Mesendoderm (in vitro differentiated cells): ENCODE data around the gene NNAT.

Source experiments
- DNase-seq: peaks from one replicate; pipeline ENCODE4 v3.0.0; 2013
- H2AK5ac ChIP-seq: 2 replicates; pipeline ENCODE4 v1.6.1; 2013; ENCODE audit warnings: low read length, inconsistent platforms
- H2BK120ac ChIP-seq: 2 replicates; pipeline ENCODE4 v1.6.1; 2013; ENCODE audit warnings: low read depth, mild to moderate bottlenecking, low read length, moderate library complexity, mixed read lengths
- H2BK15ac ChIP-seq: replicated peaks from 2 replicates; pipeline ENCODE4 v1.6.1; 2013; ENCODE audit warnings: low read depth, mild to moderate bottlenecking, moderate library complexity
- H2BK5ac ChIP-seq: 2 replicates; pipeline ENCODE4 v1.6.1; 2013; ENCODE audit warnings: low read length, inconsistent platforms
- H3K18ac ChIP-seq: 2 replicates; pipeline ENCODE4 v1.6.1; 2013; ENCODE audit warnings: mild to moderate bottlenecking, low read length, mixed read lengths
- H3K23ac ChIP-seq: one replicate; pipeline ENCODE4 v1.6.1; 2013; ENCODE audit warnings: low read length
- H3K27ac ChIP-seq: 2 replicates; pipeline ENCODE4 v1.5.1; 2013; ENCODE audit warnings: low read depth, mild to moderate bottlenecking, inconsistent platforms, low read length, moderate library complexity
- H3K27me3 ChIP-seq: 2 replicates; pipeline ENCODE4 v1.6.1; 2013; ENCODE audit warnings: low read length, control low read depth, mild to moderate bottlenecking, inconsistent platforms; ENCODE audit not compliant: insufficient read depth, poor library complexity
- H3K36me3 ChIP-seq: 2 replicates; pipeline ENCODE4 v1.6.1; 2013; ENCODE audit warnings: low read length, inconsistent platforms; ENCODE audit not compliant: control insufficient read depth, insufficient read depth
- H3K4ac ChIP-seq: one replicate; pipeline ENCODE4 v1.6.1; 2013; ENCODE audit warnings: low read depth, mild to moderate bottlenecking, low read length, moderate library complexity
- H3K4me1 ChIP-seq: 2 replicates; pipeline ENCODE4 v1.6.1; 2013; ENCODE audit warnings: low read depth, low read length, inconsistent platforms; ENCODE audit not compliant: control insufficient read depth
- H3K4me2 ChIP-seq: 2 replicates; pipeline ENCODE4 v1.6.1; 2013; ENCODE audit warnings: low read length
- H3K4me3 ChIP-seq: 2 replicates; pipeline ENCODE4 v1.5.1; 2013; ENCODE audit warnings: mild to moderate bottlenecking, low read length
- H3K56ac ChIP-seq: one replicate; pipeline ENCODE4 v1.6.1; 2013; ENCODE audit warnings: low read length
- H3K79me1 ChIP-seq: 2 replicates; pipeline ENCODE4 v1.6.1; 2013; ENCODE audit warnings: low read length, inconsistent platforms
- H3K79me2 ChIP-seq: 2 replicates; pipeline ENCODE4 v1.6.1; 2013; ENCODE audit warnings: mild to moderate bottlenecking, low read length; ENCODE audit not compliant: control insufficient read depth, insufficient read depth
- H3K9ac ChIP-seq: 2 replicates; pipeline ENCODE4 v1.6.1; 2013; ENCODE audit warnings: low read length, inconsistent platforms
- H4K5ac ChIP-seq: one replicate; pipeline ENCODE4 v1.6.1; 2013; ENCODE audit warnings: low read length
- H4K8ac ChIP-seq: one replicate; pipeline ENCODE4 v1.6.1; 2013; ENCODE audit warnings: low read depth, mild to moderate bottlenecking, control low read depth, low read length, moderate library complexity
- WGBS: extraction: QIAGEN DNeasy Blood & Tissue Kit; methylation state at CpG from one replicate; pipeline ENCODE4 v1.1.7; 2013; ENCODE audit warnings: low lambda C conversion rate, missing lambda C conversion rate; ENCODE audit not compliant: insufficient coverage; ENCODE audit errors: extremely low coverage; 5-methylcytosine and 5-hydroxymethylcytosine counted together

The NNAT gene

DNA sequence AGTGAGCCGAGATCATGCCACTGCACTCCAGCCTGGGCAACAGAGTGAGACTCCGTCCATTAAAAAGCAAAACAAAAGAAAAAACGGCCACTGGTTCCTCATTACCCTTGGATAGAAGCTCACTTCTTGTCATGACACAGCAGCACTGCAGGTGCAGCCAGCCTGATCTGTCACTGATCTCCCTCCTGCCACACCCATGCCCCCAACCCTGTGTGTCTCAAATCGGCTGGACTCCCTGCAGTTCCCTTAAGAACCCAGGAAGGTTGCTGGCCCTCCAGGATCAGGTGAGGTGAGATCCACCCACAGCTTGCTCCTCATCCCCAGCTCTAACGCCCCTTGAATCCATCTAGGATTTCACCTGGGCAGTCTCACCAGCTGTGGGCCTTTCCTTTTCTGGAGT, 26.3 kb upstream of the NNAT start:
- no peak for DNase-seq
- Histone ChIP-seq H4K8ac (no peak overlapping the region), H3K27me3 (no peaks in the 10 kb centered on the region), H2BK15ac (no peak overlapping the region), H3K23ac (no peak overlapping the region), H3K4ac (no peak overlapping the region), H3K27ac (no peak overlapping the region), H3K56ac (no peak overlapping the region), H3K4me1 (no peaks in the 10 kb centered on the region), H2BK5ac (no peak overlapping the region), H3K18ac (no peak overlapping the region), H4K5ac (no peak overlapping the region), H2BK120ac (no peak overlapping the region), H3K79me2 (no peaks in the 10 kb centered on the region), H3K4me3 (no peak overlapping the region), H3K9ac (no peak overlapping the region), H2AK5ac (no peak overlapping the region), H3K79me1 (no peaks in the 10 kb centered on the region), H3K4me2 (no peak overlapping the region), H3K36me3 (no peaks in the 10 kb centered on the region)
- WGBS = no CpG with 5 or more reads among the region's 5 CpGs

DNA sequence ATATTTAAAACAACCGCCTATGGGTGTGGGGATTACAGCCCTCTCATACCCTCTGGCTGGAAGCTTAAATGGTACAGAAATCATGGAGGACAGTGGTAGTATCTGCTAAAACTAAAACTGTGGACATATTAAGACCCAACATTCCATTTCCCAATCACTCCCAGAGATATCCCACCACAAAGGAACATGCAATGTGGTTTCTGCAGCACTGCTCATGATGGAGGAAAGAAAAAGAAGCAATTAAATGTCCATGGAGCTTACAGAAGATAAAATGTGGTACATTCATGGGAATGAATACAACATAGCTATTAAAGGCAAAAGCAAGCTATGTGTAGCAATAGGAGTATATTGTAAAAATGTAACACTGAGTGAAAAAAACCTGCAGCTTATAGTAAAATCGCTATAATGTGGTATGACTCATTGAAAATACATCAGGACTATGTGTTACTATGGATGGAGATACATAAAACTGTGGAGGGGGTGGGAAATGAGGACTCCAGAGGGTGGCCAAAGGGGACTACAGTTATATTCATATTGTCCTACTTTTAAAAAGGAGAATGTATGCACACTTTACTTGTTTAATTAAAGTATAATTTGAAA, 22.9 kb upstream of the NNAT start:
- Histone ChIP-seq H3K27ac (no peak overlapping the region), H2BK5ac (no peak overlapping the region), H2BK15ac (no peak overlapping the region), H3K4me2 (no peak overlapping the region), H3K79me1 (no peaks in the 10 kb centered on the region), H3K4ac (no peak overlapping the region), H3K18ac (no peak overlapping the region), H3K4me1 (no peaks in the 10 kb centered on the region), H2AK5ac (no peak overlapping the region), H4K8ac (no peak overlapping the region), H2BK120ac (no peak overlapping the region), H3K9ac (no peak overlapping the region), H3K79me2 (no peaks in the 10 kb centered on the region), H4K5ac (no peak overlapping the region), H3K36me3 (no peaks in the 10 kb centered on the region), H3K56ac (no peak overlapping the region), H3K23ac (no peak overlapping the region), H3K4me3 (no peak overlapping the region), H3K27me3 (no peaks in the 10 kb centered on the region)
- WGBS = no CpG with 5 or more reads among the region's 2 CpGs
- DNase-seq = no peak

DNA sequence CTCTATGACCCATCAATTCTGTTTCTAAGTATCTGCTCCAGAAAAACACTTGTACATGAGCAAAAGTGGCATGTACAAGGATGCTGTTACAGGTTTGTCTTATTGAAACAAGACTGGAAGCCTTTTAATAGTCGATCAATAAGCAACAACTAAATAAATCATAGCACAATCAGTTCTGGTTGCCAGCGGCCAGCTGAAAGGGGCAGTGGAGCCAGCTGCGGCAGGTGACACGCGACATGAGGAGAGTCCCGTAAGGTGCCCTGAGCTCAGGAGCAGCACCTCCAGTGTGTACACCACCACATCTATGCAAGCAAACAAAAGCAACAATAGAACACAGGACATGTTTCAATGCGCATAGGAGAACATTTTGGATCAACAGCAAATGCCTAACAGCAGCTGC, 20.7 kb upstream of the NNAT start:
- Histone ChIP-seq H3K23ac (no peak overlapping the region), H3K56ac (no peak overlapping the region), H3K27me3 (no peaks in the 10 kb centered on the region), H3K79me2 (no peaks in the 10 kb centered on the region), H3K18ac (no peak overlapping the region), H4K5ac (no peak overlapping the region), H3K4me1 (no peaks in the 10 kb centered on the region), H2BK15ac (no peak overlapping the region), H3K27ac (no peak overlapping the region), H4K8ac (no peak overlapping the region), H2BK5ac (no peak overlapping the region), H3K4me3 (no peak overlapping the region), H3K79me1 (no peaks in the 10 kb centered on the region), H2BK120ac (no peak overlapping the region), H3K4ac (no peak overlapping the region), H2AK5ac (no peak overlapping the region), H3K36me3 (no peaks in the 10 kb centered on the region), H3K4me2 (no peak overlapping the region), H3K9ac (no peak overlapping the region)
- WGBS = no CpG with 5 or more reads among the region's 7 CpGs
- DNase-seq = no peak

DNA sequence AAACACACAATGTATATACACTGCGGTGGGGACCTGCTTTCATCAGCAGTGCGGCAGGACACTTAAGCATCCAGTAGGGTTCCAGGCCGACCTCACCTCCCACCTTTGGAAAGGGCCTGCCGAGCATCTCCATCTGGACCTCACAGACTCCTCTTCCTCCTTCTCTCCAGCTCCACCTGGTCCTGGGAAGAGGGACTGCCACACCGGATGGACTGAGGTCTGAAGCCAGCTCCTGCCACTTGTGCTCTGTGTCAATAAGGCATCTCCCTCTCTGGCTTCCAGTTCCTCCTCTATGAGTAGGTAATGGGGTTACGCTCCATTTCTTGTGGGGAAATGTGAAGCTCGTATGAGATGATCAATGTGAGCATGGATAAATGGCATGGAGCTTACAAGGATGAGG, 19.1 kb upstream of the NNAT start:
- H3K18ac ChIP-seq = no peak overlapping the region
- H3K27ac ChIP-seq = no peak overlapping the region
- no CpG with 5 or more reads among the region's 7 CpGs for WGBS
- no peak overlapping the region for H3K56ac ChIP-seq
- H3K4ac ChIP-seq = no peak overlapping the region
- H3K79me2 ChIP-seq = no peaks in the 10 kb centered on the region
- no peak overlapping the region for H3K4me2 ChIP-seq
- H2BK120ac ChIP-seq = no peak overlapping the region
- H2BK5ac ChIP-seq = no peak overlapping the region
- H3K79me1 ChIP-seq = no peaks in the 10 kb centered on the region
- H4K5ac ChIP-seq = no peak overlapping the region
- no peaks in the 10 kb centered on the region for H3K27me3 ChIP-seq
- no peaks in the 10 kb centered on the region for H3K36me3 ChIP-seq
- no peak overlapping the region for H2BK15ac ChIP-seq
- H3K9ac ChIP-seq = no peak overlapping the region
- no peak overlapping the region for H3K4me3 ChIP-seq
- no peak overlapping the region for H4K8ac ChIP-seq
- H3K4me1 ChIP-seq = peaks cover 5% of the 10 kb centered on the region
- H2AK5ac ChIP-seq = no peak overlapping the region
- no peak overlapping the region for H3K23ac ChIP-seq
- peak; percentile 84 for DNase-seq

DNA sequence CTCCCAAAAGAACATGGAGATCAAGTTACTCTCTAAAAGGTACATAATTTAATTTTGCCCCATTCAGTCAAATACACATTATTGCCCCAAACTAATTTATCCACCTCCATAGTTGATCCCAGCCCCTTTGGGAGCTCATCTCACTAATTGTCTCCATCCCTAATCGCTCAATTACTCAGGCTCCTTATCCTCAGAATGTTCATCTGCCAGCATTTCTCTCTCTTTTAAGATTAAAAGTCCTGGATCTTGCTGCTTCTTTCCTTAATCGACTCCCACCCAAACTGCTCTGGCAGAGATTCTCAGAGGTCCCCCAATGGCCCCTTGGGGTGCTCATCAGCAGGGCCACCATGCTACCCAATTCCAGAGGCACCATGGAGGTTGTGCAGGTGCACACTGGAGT, 18.4 kb upstream of the NNAT start:
- H2BK5ac ChIP-seq = no peak overlapping the region
- no peak overlapping the region for H3K9ac ChIP-seq
- H3K4me2 ChIP-seq = no peak overlapping the region
- H3K18ac ChIP-seq = no peak overlapping the region
- H4K5ac ChIP-seq = no peak overlapping the region
- H4K8ac ChIP-seq = no peak overlapping the region
- H3K79me1 ChIP-seq = no peaks in the 10 kb centered on the region
- no peak for DNase-seq
- WGBS = no CpG with 5 or more reads among the region's 2 CpGs
- H3K79me2 ChIP-seq = no peaks in the 10 kb centered on the region
- H2BK120ac ChIP-seq = no peak overlapping the region
- peaks cover 5% of the 10 kb centered on the region for H3K4me1 ChIP-seq
- no peak overlapping the region for H3K4ac ChIP-seq
- no peak overlapping the region for H2AK5ac ChIP-seq
- H3K27ac ChIP-seq = no peak overlapping the region
- no peak overlapping the region for H3K4me3 ChIP-seq
- H3K27me3 ChIP-seq = no peaks in the 10 kb centered on the region
- H3K56ac ChIP-seq = no peak overlapping the region
- H2BK15ac ChIP-seq = no peak overlapping the region
- H3K23ac ChIP-seq = no peak overlapping the region
- H3K36me3 ChIP-seq = no peaks in the 10 kb centered on the region

DNA sequence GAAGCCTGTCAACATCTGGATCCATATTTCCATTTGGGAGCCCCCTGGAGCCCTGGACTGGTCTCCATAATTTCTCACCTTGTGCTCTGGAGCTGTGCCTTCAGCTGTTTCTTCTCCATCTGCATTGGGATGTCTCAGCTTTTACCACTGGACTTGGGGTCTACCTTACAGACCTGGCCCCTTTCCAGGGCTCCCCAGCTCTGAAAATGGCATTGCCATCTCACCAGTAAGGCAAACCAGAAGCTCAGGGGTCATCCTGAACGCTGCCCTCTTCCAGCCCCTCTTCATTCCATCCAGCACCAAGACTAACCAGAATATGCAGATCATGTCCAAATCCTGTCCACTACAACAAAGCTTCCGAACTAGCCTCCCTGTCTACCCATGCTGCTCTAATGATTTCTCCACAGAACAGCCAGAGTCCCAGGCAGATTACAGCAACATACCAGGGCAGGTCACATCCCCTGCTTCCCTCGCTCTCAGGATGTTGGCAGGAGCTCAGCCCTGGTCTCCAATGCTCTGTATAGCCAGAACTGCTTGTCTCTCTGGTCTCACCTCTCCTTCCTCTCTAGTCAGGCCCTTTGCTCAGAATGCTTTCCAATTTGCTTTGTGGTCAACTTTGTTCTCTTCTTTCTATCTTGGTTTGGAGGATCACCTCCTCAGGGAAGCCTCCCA, 17.7 kb upstream of the NNAT start:
- no peak overlapping the region for H2AK5ac ChIP-seq
- no CpG with 5 or more reads among the region's 3 CpGs for WGBS

More for the DNA sequence above, 17.7 kb upstream of the NNAT start:
- Histone ChIP-seq H3K4ac (no peak overlapping the region), H3K9ac (no peak overlapping the region), H3K4me3 (no peak overlapping the region), H3K79me1 (no peaks in the 10 kb centered on the region), H3K27ac (no peak overlapping the region), H3K36me3 (no peaks in the 10 kb centered on the region), H3K4me1 (peaks cover 5% of the 10 kb centered on the region), H2BK5ac (no peak overlapping the region), H3K23ac (no peak overlapping the region), H3K79me2 (no peaks in the 10 kb centered on the region), H2BK15ac (no peak overlapping the region), H4K5ac (no peak overlapping the region), H3K56ac (no peak overlapping the region), H2BK120ac (no peak overlapping the region), H4K8ac (no peak overlapping the region), H3K18ac (no peak overlapping the region), H3K27me3 (no peaks in the 10 kb centered on the region), H3K4me2 (no peak overlapping the region)
- no peak for DNase-seq
